Stimulated activated CD8-positive, alpha-beta memory T cell treated with anti-CD3 and anti-CD28 coated beads, Interleukin-4, amount 100 ng/mL, for 4 hours (primary cell): ENCODE data around the gene CACNA2D3.

Experiments
- DNase-seq, 2 donors: peaks; one replicate each; pipeline ENCODE4 v3.0.0-alpha.2; 2020; ENCODE audit warnings: low read depth in 2 of 2, low spot score in 1 of 2

The CACNA2D3 gene

DNA sequence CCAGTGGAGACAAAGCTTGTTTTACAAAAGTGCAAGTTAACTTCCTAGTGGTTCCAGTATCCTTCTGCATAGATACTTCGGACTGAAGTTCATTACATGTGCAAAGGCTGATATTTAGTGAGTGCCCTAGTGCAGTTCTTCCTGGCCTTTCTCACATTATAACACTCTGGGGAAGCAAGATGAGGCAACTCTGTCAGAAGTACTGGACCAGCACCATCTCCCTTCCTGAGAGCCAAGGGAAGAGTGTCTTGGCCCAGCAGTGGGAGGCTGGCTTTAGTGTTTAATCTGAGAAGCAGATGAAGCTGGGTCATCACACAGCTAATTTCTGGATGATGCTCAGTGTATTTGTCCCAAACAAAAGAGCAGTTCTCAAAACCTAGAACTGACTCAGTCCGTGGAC is 397.7 kb downstream of the CACNA2D3 start:
- DNase-seq = no peak

DNA sequence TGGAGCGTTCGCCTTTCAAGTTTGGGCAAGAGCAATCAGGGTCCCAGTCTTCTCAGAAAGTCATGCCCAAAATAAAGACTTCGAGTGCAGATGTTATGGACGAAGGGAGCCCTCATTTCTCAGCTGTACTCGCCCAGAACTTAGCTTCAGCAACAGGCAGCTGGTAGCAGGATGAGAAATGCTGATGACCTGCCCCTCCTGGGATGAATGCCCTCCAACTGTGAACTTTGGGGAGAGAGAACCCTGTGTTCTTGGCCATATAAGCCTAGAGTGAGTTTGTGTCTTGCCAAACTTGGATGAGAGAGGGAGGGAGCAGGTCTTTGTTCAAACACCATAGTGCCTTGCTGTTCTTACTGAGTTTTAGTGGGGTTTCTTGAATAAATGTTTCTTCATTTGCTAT is 405.2 kb downstream of the CACNA2D3 start:
- DNase-seq = no peak

DNA sequence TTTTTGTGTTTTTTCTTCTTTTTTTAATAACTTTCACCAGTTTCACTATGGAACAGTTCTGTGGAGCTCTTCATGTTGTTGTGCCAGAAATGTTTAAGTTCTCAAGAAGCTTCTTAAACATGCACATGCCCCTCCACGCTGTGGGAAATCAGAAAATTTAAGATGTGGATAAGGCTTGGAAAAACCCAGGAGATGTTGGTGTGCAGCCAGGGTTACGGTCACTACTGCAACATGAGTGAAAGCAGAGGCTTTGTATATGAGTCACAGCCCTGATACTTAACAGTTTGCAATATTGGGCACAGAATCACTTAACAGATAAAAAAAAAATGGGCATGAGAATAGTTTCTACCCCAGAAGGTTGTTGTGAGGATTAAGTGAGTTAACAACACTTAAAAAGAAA is 405.6 kb downstream of the CACNA2D3 start:
- no peak for DNase-seq

DNA sequence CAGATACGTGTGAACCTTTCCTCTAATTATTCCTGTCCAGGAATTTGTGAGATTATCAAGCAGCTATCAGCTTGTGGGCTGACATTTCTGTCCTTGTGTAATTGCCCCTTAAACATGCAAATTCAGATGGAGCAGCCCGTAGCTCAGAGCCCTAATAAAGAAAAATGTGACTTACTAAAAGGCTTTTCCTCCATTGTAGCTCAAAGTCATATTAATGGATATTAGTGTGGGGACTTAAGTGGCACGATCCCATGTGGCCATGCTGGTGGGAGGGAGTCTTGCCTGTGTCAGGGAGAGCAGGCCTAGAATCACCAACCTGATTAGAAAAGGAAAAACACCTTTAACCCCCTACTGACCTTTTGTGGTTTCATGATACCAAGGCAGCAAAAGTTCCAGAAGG is 406.3 kb downstream of the CACNA2D3 start:
- no peak for DNase-seq

DNA sequence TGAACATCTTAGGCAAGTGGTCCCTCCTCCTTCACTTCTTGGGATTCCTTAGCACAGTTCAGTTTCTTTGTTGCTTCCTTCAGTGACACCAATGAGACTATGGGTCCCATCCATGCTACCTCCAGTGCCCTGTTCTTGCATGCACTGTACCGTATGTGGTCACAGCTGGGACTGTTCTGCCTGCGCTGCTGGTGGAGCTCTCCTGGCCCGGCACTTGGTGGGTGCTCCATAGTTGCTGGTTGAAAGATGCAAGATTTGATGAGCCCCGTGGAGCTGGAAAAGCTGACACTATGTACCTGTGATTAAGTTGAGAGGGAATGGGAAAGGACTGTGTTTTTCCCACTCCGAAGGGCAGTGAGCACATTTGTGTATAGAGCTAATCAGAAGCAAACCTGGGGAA is 407.7 kb downstream of the CACNA2D3 start:
- no peak for DNase-seq

DNA sequence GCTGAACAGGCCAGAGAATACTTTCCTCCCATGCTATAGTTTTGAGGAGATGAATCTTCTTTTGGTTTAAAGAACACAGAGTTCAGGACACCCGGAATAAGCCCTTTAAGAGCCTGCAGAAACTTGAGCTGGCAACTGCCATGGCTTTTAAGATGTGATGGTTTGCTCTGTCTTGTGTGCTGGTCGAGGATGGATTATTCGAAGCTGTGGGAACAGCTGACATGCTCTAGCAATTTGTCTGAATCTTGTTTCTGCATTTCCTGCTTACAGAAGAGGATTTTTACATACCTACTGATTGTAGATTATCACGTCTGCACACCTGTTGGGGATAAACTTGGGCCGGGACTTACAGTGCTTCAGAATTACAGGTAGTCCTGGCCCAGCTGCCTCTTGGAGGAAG is 408.6 kb downstream of the CACNA2D3 start:
- no peak for DNase-seq

DNA sequence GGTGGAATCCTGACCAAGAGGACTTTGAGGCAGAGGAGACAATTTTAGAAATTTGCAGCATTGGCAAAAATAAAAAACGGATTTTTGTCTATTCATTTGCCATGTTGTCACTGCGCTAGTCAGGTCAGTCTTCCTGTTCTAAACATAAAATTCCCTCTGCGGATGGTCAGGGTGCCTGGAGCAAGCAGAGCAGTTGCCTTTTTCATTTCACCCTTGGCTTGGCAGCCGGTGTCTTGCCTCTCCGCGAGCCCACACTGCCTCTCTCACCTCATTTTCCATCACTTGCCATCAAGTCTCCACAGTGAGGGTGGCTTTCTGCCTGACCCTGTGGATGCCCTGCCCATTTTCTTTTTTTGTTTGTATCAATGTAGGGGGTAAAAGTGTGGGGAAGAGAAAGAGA is 409.4 kb downstream of the CACNA2D3 start:
- DNase-seq = no peak

DNA sequence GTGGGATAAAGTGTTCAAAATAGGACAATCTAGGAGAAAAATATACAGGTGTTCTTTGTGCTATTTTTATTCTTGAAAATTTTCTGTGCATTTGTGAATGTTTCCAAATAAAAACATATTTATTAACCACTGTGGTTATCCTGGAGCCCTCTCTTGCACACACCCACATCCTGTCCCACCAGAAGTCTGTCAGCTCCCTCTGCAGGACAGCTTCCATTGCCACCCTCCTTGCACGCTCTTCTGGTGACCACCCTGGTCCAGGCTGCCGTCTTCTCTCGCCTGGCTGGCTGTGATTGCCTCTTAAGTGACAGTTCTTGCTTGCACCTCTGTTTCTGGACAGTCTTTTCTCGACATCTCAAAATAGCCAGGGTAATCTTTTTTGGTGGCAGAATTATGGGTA is 411.5 kb downstream of the CACNA2D3 start:
- no peak for DNase-seq

DNA sequence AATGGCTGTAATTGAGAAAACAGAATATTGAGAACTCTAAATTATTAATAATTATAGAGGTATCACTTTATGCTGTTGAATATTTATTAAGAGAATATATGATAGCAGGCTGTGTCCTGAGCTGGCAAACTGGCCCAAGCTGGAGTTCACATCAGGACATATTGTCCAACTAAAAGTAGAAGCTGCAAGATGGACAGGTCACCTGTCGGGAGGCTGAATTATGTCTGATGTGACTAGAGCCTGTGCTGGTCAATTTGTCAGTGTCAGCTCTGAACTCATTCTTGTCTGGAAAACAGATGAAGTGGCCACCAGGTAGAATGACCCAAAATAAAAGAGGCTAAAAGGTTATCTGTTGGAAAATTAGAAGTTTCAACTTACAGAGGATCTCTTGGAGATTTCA is 413.3 kb downstream of the CACNA2D3 start:
- no peak for DNase-seq

DNA sequence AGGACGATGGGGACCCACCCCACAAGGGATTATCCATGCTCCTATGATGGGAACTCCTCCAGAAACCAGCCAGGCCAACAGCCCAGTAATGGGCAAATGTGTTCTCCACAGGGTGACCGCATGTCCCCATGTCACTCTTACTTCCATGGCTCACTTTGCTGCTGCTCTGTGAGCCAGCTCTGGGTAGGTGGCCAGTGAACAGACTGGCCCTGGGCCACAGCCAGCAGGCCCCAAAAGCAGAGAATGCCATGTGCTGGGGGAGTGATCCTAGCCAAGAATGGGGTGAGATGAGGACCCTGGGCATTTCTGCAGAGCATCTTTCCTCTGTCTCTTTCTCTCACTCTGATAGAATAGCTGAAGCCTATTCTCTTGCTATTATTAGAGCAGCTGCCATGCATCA is 414.1 kb downstream of the CACNA2D3 start:
- no peak for DNase-seq

DNA sequence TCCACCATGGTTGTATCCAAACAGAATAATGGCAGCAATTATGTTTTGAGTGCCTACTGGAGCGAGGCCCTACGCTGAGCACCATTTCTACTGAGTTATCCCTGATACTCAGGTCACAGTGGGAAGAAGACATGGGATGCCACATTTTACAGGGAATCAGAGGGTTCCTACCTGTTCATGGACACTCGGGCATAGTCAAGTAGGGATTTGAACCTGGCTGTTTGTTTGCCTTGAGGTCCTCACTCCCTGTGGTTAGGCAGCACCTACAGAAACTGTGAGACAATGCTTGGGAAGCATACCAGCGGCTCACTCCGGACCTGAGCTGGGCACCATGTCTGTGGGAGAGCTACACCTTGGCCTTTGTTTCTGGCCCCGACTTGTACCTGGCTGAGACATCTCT is 415.2 kb downstream of the CACNA2D3 start:
- no peak for DNase-seq

DNA sequence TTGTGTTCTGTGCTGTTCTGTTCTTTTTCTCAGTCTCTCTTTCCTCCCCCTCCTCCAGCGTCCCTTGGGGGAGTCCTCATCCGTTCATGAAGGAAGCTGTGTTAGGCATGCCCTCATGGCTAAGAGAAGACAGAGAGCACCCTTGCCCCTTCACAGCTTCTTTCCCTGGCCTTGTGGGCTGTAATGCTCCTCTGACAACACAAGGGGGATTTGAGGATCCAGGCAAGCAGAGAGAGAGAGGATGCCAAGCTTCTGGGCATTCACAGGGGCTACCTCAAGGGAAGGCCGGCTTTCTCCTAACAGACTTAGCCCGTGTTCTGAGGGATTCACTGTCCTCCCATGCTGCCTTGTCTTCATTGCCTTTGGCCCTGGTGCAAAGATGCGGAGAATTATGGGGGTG is 416.0 kb downstream of the CACNA2D3 start:
- DNase-seq = no peak

DNA sequence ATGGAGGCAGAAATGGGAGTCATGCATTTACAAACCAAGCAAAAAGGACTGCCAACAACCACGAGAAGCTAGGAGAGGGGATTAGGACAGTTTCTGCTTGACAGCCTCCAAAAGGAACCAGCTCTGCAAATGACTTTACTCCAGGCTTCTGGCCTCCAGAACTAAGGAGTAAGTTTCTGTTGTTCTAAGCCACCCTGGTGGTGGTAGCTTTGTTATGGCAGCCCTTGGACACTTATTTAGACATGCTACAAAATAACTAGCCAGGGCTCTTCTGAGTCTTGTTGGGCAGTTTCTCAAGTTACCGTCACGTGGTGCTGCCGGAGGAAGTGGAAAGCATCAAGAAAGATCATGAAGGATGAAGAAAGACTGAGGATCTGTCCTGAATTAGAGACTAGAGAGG is 419.0 kb downstream of the CACNA2D3 start:
- no peak for DNase-seq

DNA sequence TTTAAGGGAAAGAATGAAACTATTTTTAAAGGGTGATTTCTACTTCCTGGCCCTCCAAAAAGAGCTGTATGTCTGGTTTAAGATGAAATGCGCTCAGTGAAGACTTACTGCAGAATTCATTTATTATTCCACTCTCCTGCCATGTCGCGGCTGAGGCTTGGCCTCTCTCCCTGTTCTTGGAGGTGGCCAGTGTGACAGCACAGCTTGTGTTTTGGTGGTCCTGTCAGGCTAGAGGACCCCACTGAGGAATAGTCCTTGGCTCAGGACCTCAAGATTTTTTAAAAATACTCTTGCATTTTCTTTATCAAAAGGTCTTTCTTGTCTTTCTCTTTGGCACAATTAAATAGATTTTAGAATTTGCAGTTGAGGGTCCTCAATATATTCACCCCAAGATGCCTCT is 421.1 kb downstream of the CACNA2D3 start:
- no peak for DNase-seq

DNA sequence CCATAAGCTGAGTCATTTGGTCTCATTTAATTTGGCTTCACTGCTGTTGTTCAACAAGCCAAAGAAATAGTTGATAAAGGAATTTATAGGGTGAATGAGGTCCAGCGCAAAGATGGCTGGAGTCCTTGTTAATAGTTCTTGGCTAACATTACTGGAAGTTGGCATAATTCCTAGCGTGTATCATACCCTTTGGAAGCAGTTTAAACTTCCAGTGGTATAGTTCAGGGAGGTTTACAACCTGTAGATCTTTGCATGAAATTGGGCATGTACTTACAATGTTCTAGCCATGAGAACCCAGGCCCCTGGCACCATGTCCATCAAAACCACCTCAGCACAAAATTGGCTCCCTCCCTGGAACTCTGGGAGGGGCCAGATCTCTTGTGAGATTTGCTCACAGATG is 424.7 kb downstream of the CACNA2D3 start:
- no peak for DNase-seq

DNA sequence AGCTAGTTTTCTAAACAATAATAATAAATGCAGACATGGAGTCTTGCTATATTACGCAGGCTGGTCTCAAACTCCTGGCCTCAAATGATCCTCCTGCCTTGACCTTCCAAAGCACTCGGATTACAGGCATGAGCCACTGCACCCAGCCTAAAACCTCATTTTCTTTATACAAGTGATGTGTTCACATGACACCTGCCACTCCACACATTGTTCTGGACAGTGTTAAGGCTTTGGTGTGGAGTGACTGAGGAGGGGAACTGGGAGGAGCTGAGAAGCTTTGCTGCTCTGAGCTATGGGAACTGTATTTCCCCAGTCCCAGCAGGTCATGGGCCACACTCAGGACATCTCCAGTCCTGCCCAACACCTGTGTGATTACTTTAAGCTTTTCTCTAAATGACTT is 425.5 kb downstream of the CACNA2D3 start:
- DNase-seq = no peak

DNA sequence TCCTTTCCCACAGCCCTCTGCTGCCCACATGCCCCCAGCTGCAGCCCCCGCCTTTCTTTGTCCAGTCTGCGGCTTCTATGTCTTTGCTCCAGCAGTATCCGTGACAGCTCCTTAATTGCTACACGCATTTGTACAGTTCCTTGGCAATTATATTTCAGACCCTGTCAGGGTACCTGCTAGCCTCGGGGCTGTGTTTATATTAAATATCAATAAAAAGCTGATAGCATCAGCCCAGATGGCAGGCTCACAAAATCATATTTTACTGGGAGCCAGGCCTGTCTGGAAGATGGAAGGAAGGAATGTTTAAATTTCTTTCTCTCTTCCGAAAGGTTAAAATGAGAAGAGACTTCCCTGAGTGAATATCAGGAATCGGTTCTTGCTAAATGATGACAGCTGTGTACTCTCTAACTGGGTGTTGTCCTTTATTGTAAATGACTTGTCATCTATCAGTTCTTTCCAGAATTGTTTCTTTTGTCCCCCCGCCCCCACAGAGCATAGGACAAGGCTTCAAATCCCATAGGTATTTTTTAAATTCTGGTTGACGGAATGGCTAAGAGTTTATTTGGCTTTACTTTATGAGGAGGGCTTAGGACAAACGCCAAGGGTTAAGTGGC is 427.4 kb downstream of the CACNA2D3 start:
- no peak for DNase-seq

DNA sequence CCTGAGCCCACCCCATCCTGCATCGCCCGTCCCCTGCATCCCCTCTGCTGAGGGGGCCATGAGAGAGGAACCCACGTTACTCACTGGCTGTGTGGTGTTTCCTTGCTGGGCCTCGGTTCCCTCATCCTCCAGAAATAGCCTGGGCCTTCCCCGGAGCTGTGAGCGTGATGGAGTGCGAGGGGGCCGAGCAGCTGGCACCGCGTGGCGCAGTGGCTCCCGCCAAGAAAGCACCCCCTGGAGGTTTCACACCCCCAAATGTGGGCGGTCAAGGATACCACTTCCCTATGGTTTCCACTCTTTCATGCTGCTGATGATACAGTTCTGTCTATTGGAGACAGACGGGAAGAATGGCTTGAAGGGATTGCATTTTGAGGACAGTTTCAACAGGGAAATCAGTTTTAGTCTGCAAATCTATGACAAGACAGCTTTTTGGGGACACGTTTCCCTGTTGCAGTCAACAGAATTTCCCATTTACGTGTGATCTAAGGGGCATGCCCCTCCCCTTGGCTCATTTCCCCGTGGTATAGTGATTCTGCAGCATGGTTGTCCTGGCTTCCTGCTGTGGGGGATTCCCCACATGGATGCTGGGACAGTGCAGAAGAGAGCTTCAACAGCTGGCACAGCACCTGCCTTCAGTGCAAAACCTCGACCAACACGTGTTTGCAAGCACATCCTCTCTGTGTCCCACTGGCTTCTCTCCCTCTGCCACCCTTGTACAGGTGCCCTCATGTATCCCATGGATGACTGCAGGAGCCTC is 428.0 kb downstream of the CACNA2D3 start:
- no peak for DNase-seq

DNA sequence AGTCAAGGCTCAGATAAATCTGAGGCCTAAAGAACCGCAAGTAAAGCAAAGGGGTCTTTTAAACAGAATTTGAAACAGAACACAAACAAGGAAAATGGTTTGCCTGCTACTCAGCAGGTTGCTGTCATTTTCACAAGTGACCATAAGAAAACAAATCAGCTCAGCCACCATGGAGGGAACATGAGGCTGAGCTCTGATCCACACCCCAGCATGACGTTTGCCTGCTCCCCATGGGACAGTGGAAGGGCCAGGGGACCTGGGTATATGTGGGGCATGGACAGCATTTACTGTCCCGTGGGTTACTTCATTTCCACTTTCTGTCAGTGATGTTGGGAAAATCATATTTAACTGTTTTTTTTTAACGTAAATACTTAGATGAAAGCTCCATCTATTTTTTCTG is 434.3 kb downstream of the CACNA2D3 start:
- DNase-seq = no peak

DNA sequence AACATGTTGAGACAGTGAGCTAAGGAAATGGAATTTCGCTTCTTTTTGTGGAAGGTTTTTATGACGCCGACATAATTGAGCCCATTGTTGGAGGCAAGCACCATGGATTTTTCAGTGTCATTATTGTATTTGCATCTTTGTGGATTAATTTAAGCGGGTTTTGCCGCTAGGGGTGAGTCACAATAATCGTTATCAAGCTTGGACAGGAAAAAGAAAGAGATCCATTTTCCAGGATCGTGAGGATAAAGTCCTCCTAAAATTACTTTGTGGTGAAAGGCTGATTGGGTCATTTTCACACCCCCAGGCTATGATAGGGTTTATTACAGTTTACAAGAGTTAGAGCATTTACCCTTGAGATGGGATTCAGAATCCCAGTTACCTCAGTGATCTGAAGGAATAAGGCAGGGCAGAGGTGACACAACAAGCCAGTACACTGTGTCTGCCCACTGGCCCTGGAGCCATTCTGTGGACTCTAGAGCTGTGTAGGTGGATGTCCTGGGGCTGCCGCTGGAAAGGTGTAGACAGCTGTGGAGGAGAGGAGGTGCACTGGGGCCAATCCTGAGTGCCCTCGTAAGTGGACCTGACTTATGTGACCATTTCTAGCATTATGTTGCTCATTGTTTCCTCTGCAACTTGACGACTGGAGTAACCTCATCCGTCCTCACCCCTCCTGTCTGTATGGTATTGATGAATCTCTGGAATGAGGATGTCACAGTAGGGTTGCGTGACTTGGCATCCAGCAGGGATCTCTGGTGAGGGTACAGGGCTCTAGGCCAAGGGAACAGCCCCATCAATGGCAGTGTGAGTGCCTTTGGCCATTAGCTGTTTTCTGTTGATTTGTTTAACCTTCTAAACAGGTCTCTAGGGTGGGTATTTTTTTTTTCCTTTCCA is 435.4 kb downstream of the CACNA2D3 start:
- DNase-seq = no peak

DNA sequence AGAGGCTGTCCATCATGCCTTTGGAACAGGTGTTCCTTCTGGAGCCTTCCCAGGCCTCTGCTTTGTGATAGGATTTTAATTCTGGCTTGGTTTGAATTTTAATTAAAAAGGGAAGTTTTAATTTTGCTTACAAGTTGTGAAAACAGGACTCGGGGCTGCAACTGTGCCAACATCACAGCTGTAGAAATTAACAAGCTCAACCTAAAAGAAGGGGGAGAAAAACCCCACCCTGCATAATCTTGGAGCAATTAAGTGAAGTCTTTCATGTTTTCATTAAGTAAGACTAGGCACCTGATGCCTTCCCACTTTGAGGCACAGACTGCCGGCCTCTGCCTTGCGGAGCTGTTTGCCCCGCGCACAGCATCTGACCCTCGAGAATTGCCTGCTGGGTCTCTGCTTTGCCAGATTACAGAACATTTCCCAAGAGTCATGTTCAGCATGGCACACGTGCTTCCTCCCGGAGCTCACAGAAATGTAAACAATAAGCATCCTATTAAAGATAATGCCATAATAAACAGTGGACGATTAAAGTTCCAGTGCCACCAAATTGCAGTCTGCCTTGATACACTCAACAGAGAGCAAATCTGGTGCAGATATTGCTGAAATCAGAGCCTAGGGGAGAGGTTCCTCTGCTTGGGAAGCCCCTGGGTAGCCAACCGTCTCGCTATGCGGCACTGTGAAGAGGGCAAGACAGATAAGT is 441.3 kb downstream of the CACNA2D3 start:
- DNase-seq = no peak
